ENCODE measurements around the gene EXOSC1. TPM values are rescaled to one million over a fixed set of nuclear protein-coding genes. Genes with fewer than 3 reads are reported as not detected.

Gene EXOSC1
- 10 to 100 TPM; 43.3 to 49.2 TPM for total RNA-seq

GRCh38 chr10:97445722-97446639 lies at the start of gene EXOSC1, which contains the start of gene ZDHHC16:
Gene EXOSC1 (minus strand): TSS chr10:97446006. CDS start chr10:97445985, 21 bp downstream.
Gene ZDHHC16 (plus strand): TSS chr10:97446175. CDS start chr10:97451676, 5,501 bp downstream.
- Mint-ChIP-seq H3K4me3 (peak within 1 kb of the TSS; percentile 97), H3K4me1 (ENCODE audit: low read depth) (peaks cover 42% of the 10 kb centered on the region), H3K27ac (peak within 1 kb of the TSS; percentile 85), H3K9me3 (no peaks in the 10 kb centered on the region), H3K36me3 (ENCODE audit: low read depth) (peaks cover 15% of the 10 kb centered on the region), H3K27me3 (no peaks in the 10 kb centered on the region)
- ATAC-seq (peak; percentile 94), DNase-seq (peak; percentile 98)
- ChIA-PET POLR2A (interaction anchor here (1.3 to 4.6 kb wide), 5 partner anchors 8 to 33 kb away, joined by 4 to 26 read pairs (median 7); no protein-coding TSS in a partner anchor), CTCF (interaction anchor here (0.8 to 1.9 kb wide), 8 partner anchors 11 to 46 kb away, joined by 3 to 13 read pairs (median 4); partner anchors contain the start of gene RRP12)
- TF ChIP-seq CTCF (IDR thresholded peaks at IDR 0.05): no peak
- intact Hi-C loops (cut with micrococcal nuclease): no loop called here

GRCh38 chr10:97494863-97495506 lies 49.2 kb upstream of the EXOSC1 start:
- Mint-ChIP-seq H3K27ac (peak overlapping the region; percentile 61), H3K27me3 (peaks cover 5% of the 10 kb centered on the region), H3K36me3 (ENCODE audit: low read depth) (peaks cover 26% of the 10 kb centered on the region), H3K4me3 (peak overlapping the region; percentile 40), H3K4me1 (ENCODE audit: low read depth) (peaks cover 47% of the 10 kb centered on the region), H3K9me3 (no peaks in the 10 kb centered on the region)
- no peak for TF ChIP-seq CTCF (IDR thresholded peaks at IDR 0.05)
- ChIA-PET POLR2A (interaction anchor here (1.0 kb wide), 2 partner anchors 27 to 53 kb away, joined by 4 read pairs; no protein-coding TSS in a partner anchor), CTCF (interaction anchor here (1.6 to 2.2 kb wide), 2 partner anchors 12 to 59 kb away, joined by 3 to 7 read pairs; no protein-coding TSS in a partner anchor)
- intact Hi-C loops (cut with micrococcal nuclease): loop anchor here (10.0 kb wide), 1 partner anchor 90 kb away; the partner anchor contains the start of gene RRP12
- ATAC-seq (no peak), DNase-seq (no peak)

GRCh38 chr10:97494151-97494550 lies 48.3 kb upstream of the EXOSC1 start:
- ChIA-PET POLR2A (interaction anchor here (1.0 kb wide), 2 partner anchors 26 to 52 kb away, joined by 4 read pairs; no protein-coding TSS in a partner anchor), CTCF (interaction anchor here (0.6 to 2.2 kb wide), 3 partner anchors 11 to 60 kb away, joined by 3 to 7 read pairs (median 3); no protein-coding TSS in a partner anchor)
- peaks cover 53% of the 10 kb centered on the region for H3K4me1 Mint-ChIP-seq (ENCODE audit: low read depth)
- DNase-seq: no peak
- no peak for ATAC-seq
- H3K27me3 Mint-ChIP-seq: no peaks in the 10 kb centered on the region
- TF ChIP-seq CTCF (IDR thresholded peaks at IDR 0.05): no peak
- intact Hi-C loops (cut with micrococcal nuclease): loop anchor here (10.0 kb wide), 1 partner anchor 89 kb away; the partner anchor contains the start of gene RRP12
- no peak overlapping the region for H3K4me3 Mint-ChIP-seq
- H3K9me3 Mint-ChIP-seq: no peaks in the 10 kb centered on the region
- peaks cover 26% of the 10 kb centered on the region for H3K36me3 Mint-ChIP-seq (ENCODE audit: low read depth)
- peak overlapping the region; percentile 4 for H3K27ac Mint-ChIP-seq

GRCh38 chr10:97490592-97490991 lies 44.8 kb upstream of the EXOSC1 start:
- Mint-ChIP-seq H3K27me3 (no peaks in the 10 kb centered on the region), H3K27ac (no peak overlapping the region), H3K4me1 (ENCODE audit: low read depth) (peaks cover 44% of the 10 kb centered on the region), H3K9me3 (no peaks in the 10 kb centered on the region), H3K4me3 (no peak overlapping the region), H3K36me3 (ENCODE audit: low read depth) (peaks cover 23% of the 10 kb centered on the region)
- no peak for TF ChIP-seq CTCF (IDR thresholded peaks at IDR 0.05)
- CTCF ChIA-PET: interaction anchor here (1.3 to 1.7 kb wide), 2 partner anchors 10 to 26 kb away, joined by 4 read pairs; no protein-coding TSS in a partner anchor
- POLR2A ChIA-PET: interaction anchor here (1.2 kb wide), 1 partner anchor 60 kb away, joined by 3 read pairs; no protein-coding TSS in a partner anchor
- ATAC-seq (no peak), DNase-seq (no peak)
- intact Hi-C loops (cut with micrococcal nuclease): loop anchor here (10.0 kb wide), 1 partner anchor 86 kb away; the partner anchor contains the start of gene RRP12
